ENCODE results near the gene PXYLP1.

DNA sequence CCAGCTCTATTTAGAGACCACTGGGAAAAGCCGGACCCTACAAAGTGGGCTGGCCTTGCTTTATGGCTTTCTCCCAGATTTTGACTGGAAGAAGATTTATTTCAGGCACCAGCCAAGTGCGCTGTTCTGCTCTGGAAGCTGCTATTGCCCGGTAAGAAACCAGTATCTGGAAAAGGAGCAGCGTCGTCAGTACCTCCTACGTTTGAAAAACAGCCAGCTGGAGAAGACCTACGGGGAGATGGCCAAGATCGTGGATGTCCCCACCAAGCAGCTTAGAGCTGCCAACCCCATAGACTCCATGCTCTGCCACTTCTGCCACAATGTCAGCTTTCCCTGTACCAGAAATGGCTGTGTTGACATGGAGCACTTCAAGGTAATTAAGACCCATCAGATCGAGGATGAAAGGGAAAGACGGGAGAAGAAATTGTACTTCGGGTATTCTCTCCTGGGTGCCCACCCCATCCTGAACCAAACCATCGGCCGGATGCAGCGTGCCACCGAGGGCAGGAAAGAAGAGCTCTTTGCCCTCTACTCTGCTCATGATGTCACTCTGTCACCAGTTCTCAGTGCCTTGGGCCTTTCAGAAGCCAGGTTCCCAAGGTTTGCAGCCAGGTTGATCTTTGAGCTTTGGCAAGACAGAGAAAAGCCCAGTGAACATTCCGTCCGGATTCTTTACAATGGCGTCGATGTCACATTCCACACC is 60.9 kb downstream of the PXYLP1 start:
- no peak for TF ChIP-seq CTCF (IDR thresholded peaks at IDR 0.05)
- no peak for TF ChIP-seq EZH2 (IDR thresholded peaks at IDR 0.05)
